GM11168 (cell line): ENCODE measurements around the gene CTBP2.
"Not testable (repeated sequence)": the region's sequence is repeated elsewhere in the genome, so short reads cannot be mapped to it uniquely, and the experiment has no call there.

Experiments used
- in situ Hi-C: fragments of 300-500 bp; cut with MboI; formaldehyde crosslinking; loops from one replicate; pipeline ENCODE4 v1.12.0; 2022; ENCODE audit warnings: low sequenced_read_pairs; ENCODE audit not compliant: unreplicated experiment

Gene CTBP2

DNA sequence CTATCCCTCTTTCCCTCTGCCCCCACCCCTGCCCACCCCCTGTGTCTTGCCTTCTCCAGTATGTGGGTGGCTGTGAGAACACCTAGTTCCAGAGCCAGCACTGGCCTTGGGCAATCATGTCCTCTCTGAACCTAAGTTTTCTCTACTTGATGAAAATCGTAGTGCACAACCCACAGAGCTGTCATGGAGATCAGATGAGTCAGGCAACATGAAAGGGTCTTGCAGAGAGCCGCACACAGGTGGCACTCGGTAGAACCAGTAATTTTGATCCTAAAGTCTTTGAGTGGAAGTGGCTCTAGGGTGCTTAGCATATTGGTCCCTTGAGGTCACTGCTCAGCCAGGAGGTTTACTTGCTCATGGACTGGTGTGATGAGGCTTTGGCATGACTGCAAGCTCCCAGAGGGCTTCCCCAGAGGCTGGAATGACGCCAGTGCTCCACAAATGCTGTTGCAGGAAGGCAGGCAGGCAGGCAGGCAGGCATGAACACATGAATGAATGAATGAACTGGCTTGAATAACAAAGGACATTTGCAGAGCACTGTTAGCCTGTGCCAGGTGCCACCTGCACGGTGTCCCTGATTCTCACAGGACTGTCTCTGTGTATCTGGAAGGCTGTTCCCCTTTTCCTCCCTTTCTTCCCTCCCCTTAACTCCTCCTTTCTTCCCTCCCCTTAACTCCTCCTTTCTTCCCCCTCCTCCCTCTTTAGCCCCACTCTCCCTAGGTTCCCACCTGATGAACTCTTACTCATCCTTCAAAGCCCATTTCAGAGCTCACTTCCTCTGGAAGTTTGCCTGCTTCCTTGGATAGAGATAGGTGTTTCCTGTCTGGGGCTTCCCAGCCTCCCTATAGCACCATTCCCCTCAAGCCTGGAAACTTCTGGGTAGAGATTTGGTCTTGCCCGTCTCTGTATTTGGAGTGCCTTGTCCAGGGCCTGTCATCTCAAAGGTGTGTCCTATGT, 27.2 kb upstream of the CTBP2 start:
- in situ Hi-C loops, result no loop called here

DNA sequence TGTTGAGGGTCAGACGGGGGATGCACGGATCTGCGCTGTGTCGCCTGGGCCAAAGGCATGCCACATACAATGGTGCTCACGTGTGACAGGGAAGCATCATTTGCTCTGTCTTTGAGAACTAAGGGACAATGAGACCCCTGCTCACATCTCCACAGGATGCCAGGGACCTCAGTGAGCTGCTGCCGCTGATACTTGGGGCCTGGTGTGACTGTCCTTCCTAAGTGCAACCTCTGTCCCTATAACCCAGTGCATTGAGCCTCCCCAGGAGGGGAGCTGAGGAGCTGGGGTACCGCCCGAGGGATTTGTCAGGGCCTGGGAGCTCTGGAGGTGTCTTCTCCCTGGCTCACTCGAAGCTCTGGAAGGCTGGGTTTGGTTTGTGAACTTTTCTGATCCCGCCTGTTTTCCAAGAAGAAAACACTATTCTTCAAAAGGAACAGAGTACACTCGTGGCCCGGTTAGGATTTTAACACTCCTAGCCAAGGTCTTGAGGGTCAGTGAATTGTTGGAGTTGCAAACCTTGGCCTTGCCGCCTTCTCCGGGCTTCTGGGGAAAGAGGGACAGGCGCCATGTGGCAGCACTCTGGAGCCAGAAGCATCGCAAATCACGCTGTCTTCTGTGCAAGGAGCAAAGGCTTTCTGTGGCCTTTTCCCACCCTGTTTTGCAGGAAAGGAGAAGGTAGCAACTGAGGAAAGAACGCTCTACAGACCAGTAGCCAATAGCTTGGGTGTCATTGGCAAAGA, 26.2 kb upstream of the CTBP2 start:
- in situ Hi-C loops, result no loop called here

DNA sequence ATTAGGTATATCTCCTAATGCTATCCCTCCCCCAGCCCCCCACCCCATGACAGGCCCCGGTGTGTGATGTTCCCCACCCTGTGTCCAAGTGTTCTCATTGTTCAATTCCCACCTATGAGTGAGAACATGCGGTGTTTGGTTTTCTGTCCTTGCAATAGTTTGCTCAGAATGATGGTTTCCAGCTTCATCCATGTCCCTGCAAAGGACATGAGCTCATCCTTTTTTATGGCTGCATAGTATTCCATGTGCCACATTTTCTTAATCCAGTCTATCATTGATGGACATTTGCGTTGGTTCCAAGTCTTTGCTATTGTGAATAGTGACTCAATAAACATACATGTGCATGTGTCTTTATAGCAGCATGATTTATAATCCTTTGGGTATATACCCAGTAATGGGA, 18.7 kb upstream of the CTBP2 start:
- in situ Hi-C loops, result not testable (repeated sequence)

DNA sequence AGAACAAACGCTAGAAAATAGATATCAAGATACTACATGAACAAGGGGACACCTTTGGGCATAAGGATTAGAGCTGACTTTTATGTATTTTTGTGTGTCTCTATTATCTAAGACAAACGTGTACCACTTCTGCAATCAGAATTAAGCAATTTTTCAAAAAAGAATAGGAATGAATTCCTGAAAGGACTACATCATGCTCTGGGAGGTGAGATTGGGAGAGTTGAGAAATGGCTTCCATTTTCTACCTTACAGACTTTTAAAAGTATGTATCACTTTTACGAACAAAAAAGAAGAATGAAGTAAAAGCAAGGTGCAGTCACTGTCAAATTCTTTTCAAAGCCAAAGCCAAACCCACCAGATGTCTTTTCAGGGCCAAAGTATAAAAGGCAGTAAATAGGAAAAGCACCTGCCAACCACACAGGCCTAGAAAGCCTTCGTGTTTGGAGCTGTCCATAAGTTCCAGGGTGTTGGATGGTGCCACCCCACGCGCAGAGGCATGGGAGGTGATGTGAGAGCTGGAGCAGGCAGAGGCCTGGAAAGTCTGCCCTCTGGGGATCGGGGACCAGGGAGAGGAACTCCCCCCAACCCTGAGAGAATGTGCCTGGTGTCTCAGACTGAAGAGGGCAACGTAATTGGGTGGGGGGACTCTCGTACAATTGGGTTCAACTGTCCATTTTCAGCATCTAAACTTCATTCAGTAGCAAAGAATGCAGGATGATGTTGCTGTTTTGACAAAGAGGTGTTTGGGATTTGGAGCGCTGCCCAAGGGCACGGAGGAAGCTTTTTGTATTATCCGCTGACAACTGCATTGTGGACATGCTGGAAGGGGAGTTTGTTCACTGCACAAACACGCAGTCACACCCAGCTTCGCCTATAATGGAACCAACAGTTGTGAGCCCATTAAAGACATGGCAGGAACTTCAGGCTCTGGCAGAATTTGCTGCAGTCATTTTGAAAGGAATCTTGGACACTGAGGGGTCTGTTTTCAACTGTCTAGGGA, 17.6 kb upstream of the CTBP2 start:
- in situ Hi-C loops, result no loop called here

DNA sequence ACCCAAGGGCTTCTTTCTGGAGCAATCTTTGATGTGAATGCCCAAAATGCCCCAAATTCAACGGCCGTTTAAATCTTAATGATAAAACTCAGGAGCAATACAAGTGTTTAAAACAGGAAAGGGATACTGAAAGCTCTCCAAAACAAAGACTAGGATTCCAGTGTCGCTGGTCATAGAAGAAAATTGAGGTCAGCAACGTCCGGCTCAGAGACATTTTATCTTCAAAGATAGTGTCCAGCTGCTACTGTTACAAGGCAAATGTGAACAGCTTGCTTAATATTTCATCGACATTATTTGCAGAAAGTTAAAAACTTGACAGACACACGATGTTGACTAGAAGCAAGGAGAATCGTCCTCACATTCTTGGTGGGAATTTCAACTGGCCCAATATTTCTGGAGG, 15.4 kb upstream of the CTBP2 start:
- in situ Hi-C loops, result no loop called here

DNA sequence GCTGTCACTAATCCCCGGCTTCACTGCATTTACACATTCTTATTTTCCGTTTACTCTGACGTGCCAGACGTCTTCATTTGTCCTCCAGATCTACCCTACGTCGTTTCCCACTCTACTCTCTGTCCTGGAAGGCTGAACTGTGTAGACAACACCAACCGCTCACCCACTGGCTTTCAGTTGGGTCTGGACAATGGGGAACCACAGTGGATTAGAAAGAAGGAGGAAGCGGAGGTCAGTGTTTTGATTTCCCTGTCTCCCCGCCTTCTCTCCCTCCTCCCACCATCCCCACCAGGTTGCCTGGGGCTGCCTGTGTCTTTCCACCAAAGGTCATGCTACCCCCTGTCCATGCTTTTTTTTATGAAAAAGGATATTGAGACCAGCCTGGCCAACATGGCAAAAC, 14.0 kb upstream of the CTBP2 start:
- in situ Hi-C loops, result no loop called here

DNA sequence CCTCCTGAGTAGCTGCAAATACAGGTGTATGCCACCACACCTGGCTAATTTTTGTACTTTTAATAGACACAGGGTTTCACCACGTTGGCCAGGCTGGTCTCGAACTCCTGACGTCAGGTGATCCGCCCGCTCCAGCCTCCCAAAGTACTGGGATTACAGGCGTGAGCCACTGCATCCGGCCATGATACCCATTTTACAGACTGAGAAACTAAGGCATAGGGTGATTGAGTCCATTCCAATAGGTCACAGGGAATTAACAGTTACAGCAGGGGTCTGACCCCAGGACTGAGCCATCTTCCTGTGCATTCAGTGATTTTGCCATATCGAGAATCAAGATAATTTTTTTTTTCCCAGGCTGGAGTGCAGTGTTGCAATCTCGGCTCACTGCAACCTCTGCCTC, 12.3 kb upstream of the CTBP2 start:
- in situ Hi-C loops, result no loop called here

DNA sequence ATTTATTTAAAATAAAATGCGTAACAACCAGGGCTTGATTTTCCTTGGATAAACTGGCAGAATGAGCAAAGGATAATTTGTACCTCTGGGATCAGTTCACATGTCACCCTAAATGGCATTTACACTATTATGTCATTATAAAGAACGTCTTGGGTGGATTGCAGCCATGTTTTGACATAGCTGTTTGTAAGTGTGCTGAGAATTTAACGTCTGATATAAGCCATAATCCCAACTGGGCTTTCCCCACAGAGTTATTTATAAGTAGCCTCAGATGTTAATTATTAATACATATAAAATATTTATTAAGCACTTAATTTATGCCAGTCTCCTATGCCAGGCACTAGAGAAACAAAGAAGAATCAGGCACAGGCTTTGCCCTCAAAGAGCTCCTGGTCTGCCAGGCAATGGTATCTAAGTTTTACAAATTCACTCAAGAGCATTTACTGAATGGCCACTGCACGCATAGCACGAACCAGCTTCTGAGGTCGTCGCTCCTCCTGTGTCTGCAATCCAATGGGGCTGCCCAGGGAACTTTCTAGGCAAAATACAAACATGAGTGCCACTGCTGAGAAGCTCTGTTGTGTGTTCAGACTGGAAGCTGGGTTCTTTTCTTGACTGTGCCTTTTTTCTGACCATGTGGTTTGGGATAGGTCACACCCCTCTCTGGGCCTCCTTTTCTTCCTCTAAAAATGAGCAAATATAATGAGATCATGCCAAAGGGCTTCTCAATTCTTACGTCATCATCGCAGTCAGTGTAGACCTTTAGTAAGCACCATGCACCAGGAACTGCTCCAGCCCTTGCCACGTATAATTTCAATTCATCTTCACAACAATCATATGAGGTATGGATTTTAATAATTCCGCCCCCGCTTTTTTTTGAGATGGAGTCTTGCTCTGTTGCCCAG, 11.3 kb upstream of the CTBP2 start:
- in situ Hi-C loops, result no loop called here

DNA sequence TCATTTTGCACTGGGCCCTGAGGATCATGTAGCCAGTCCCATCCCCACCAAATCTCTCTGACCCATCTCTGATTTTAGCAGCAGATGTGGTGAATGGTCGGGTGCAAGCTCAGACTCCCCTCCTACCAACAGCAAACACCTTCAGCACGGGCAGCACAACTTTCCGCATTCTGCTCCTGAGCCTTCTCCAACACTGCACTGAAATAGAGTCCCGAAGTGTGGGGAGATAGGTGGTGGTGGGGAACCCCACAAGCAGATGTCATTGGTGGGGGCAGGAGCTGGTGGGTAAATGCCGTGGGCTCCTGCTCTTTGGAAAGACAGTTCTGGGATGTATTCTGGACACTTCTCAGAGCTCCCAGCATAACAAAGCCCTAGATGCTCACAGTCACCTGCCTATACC, 9.6 kb upstream of the CTBP2 start:
- in situ Hi-C loops, result no loop called here

DNA sequence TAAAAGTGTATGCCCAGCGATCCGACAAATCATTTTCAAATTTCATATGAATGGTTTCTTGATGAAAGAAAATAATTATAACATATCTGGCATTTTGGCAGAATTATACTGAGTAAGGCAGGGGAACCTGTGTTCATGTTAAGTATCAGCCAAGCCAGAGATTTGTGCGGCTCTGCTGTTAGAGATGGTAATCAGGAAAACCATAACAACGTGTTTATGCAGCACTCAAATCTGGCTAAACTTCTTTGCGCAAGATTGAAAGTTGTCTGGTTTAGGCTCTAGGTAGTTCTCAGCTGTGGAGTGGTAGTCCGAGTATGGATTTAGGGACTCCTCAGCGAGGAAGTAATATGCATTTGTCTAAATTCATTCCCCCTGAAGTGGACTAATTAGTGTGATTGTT, 8.9 kb upstream of the CTBP2 start:
- in situ Hi-C loops, result no loop called here

DNA sequence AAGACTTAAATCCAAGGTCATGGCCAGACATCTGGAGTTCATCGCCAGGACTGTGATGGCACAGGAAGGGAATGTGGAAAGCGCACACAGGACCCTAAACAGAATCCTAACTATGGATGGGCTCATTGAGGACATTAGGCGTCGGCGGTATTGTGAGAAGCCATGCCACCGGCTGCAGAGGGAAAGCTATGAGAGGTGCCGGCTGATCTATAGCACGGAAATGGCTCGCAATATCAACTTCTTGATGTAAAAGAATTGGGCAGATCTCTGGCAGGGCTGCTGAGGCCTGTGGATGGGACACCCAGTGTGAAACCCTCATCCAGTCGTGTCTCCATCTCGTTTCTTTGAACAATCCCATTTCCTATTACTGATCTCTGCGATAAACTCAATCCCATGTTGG, 6.3 kb upstream of the CTBP2 start:
- in situ Hi-C loops, result no loop called here

DNA sequence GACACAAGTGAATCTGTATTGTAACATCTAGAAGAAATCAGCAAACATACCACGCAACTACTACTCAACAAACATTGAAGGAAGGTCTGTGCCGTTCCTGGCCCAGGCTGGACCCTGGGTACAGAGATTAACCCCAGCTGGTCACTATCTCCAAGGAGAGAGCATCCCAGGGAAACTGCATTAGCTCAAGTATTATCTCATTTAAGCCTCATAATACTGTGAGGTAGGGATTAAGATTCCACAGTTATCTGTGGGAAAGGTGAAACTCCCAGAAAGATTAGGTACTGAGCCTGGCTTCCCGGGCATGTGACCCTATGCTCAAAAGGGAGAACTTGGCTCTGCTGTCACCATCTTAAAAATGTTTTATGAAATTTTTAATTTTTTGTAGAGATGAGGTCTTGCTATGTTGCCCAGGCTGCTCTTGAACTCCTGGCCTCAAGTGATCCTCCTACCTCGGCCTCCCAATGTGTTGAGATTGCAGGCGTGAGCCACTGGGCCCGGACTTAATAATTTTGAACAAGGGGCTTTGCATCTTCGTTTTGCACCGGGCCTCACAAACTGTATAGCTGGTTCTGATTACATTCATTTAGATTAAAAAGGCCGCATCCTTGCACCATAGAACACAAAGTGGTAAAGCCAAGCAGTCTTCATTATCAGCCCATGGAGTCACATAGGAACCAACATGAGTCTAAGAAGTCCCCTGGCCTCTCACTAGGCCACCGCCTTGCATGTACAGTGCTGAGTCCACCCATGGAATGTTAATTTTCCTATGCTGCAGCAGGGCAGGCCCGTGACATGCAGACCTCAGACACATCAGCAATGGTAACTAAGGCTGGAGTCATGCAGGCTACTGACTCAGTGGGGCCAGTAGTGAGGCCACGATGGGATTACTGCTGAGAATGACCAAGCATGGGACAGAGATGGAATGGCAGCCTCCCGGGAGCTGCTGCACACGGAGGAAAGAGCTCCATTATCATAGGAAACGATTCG, 5.5 kb upstream of the CTBP2 start:
- in situ Hi-C loops, result no loop called here

DNA sequence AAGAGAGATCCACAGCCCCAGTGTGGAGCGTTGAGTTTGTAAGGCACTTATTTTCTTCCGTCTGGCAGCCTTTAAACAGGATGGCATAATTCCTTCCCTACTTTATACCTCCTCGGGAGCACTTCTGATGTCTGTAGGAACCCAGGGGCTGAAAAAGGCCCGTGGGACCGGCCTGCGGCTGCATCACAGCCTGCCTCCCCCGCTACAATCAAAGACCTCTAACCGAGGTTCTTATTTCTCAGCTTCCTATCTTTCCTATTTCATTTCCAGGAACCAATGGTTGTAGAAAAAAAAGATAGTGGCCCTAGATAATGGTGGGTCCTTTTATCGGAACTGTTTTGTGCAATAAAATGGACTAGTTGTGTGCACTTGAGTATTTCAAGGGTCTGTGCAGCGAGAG, 4.1 kb upstream of the CTBP2 start:
- in situ Hi-C loops, result no loop called here

DNA sequence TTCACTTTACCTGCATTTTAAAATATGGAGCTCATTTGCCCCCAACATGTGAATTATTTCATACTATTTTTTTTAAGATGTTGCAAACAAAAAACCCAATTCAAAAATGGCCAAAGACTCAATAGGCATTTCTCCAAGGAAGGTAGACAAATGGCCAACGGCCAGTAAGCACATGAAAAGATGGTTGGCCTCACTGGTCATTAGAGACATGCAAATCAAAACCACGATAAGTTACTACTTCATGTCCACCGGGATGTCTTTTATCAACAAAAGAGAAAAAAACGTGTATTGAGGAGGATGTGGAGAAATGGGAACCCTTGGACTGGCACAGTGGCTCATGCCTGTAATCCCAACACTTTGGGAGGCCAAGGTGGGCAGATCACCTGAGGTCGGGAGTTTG, 3.4 kb upstream of the CTBP2 start:
- in situ Hi-C loops, result no loop called here

DNA sequence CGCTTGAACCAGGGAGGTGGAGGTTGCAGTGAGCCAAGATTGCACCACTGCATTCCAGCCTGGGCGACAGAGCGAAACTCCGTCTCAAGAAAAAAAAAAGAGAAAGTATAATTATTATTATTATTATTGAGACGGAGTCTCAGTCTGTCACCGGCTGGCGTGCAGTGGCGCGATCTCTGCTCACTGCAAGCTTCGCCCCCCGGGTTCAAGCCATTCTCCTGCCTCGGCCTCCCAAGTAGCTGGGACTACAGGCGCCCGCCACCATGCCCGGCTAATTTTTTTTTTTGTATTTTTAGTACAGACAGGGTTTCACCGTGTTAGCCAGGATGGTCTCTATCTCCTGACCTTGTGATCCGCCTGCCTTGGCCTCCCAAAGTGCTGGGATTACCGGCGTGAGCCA, 2.9 kb upstream of the CTBP2 start:
- in situ Hi-C loops, result not testable (repeated sequence)

DNA sequence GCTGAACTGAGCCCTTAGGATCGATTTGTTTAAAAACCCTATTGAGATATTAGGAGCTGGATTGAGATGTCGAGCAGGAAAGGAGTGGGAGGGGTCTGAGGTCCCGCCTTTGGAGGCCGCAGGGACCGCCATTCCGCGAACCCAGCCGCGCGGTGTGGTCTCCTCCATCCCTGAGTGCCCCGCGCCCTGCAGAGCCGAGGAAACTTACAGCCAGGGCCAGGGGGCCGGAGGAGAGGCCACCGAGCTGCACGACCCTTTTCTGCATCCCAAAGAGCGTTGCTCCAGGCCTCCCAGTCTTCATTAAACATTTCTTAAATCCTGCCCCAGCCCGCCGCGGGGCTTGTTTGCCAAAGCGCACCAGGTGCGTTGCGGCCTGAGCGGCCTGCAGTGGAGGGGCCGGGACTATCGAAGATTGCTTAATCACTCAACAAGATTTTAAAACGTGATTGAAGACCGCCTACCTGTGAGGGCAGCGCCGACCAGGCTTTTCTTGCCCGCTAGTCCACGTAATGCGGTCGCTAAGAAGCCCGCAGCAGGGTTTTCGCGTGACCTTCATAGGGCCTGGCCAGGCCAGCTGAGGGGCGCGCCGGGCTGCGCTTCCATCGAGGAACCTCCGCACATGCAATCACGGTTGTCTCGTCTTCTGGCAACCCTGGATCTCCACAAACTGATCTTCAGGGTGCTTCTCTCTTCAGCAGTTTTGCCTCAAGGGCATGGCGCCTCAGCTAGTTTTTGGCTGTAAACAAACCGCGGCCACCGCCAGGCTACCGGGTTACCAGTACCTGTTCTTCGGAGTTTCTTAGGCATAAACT, 2.0 kb upstream of the CTBP2 start:
- in situ Hi-C loops, result no loop called here

DNA sequence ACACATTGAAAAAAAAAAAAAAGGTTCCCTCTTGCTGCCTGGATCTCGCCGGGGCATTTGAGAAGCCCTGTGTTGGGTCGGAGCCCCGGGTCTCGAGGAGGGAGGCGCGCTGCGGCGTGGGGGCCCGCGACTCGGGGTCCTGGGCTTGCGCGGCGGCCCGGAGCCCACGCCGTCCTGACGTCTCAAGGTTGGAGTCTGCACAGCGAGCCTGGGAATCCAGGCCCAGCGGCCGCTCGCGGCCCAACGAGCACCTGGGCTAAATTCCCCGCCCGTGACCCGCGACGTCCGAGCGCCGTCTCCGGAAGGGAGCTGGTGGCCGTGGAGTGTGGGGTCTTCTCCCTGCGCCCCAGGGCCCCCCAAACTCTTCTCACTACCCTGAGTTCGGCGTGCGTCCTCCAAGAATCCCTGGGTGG, 1.4 kb upstream of the CTBP2 start:
- in situ Hi-C loops, result no loop called here
